ENCODE results near the gene BCOR.

- no peak for TF ChIP-seq CTCF (IDR thresholded peaks at IDR 0.05)
- TF ChIP-seq POLR2A (IDR thresholded peaks at IDR 0.05) = no peak
Measured at GRCh38 chrX:40022421-40022820, 75.3 kb downstream of the BCOR start.
